Neuronal stem cell (in vitro differentiated cells): ENCODE measurements around the gene RNF180.

Source experiments
- DNase-seq: peaks from one replicate; pipeline ENCODE4 v3.0.0-alpha.2; 2013; ENCODE audit warnings: low spot score
- H2AFZ ChIP-seq: one replicate; pipeline ENCODE4 v1.6.1; 2013; ENCODE audit warnings: mild to moderate bottlenecking, low read length, inconsistent platforms
- H2AK5ac ChIP-seq: 2 replicates; pipeline ENCODE4 v1.6.1; 2013; ENCODE audit warnings: low read depth, mild to moderate bottlenecking, inconsistent platforms, low read length, moderate library complexity, mixed read lengths
- H2BK120ac ChIP-seq: 2 replicates; pipeline ENCODE4 v1.6.1; 2013; ENCODE audit warnings: low read depth, mild to moderate bottlenecking, inconsistent platforms, low read length, moderate library complexity, mixed read lengths
- H2BK12ac ChIP-seq: one replicate; pipeline ENCODE4 v1.6.1; 2013; ENCODE audit warnings: low read length, inconsistent platforms
- H2BK15ac ChIP-seq: 2 replicates; pipeline ENCODE4 v1.6.1; 2013; ENCODE audit warnings: mild to moderate bottlenecking, low read length, inconsistent platforms, mixed read lengths
- H2BK5ac ChIP-seq: one replicate; pipeline ENCODE4 v1.6.1; 2013; ENCODE audit warnings: inconsistent platforms, mild to moderate bottlenecking, low read length, moderate library complexity
- H3K14ac ChIP-seq: one replicate; pipeline ENCODE4 v1.6.1; 2013; ENCODE audit warnings: low read length, inconsistent platforms
- H3K18ac ChIP-seq: 2 replicates; pipeline ENCODE4 v1.6.1; 2013; ENCODE audit warnings: low read length, inconsistent platforms
- H3K23ac ChIP-seq: 2 replicates; pipeline ENCODE4 v1.6.1; 2013; ENCODE audit warnings: low read depth, mild to moderate bottlenecking, mixed read lengths, low read length, inconsistent platforms; ENCODE audit not compliant: poor library complexity
- H3K27ac ChIP-seq: replicated peaks from 3 replicates; pipeline ENCODE4 v1.5.1; 2013; ENCODE audit warnings: low read length, inconsistent platforms
- H3K27me3 ChIP-seq, 3 experiments: 2 replicates each; pipeline ENCODE4 v1.6.1; 2013; ENCODE audit warnings: low read length in 3 of 3, mild to moderate bottlenecking in 2 of 3, inconsistent platforms in 1 of 3, low read depth in 1 of 3, mixed read lengths in 1 of 3, moderate library complexity in 1 of 3; ENCODE audit not compliant: control insufficient read depth in 3 of 3, insufficient read depth in 3 of 3
- H3K36me3 ChIP-seq, 2 donors: replicated peaks in 1 of 2; 2 replicates each; pipeline ENCODE4 v1.6.1; 2013; ENCODE audit warnings: low read length in 2 of 2; ENCODE audit not compliant: control insufficient read depth in 2 of 2, insufficient read depth in 2 of 2
- H3K4ac ChIP-seq: 2 replicates; pipeline ENCODE4 v1.6.1; 2013; ENCODE audit warnings: inconsistent platforms, mild to moderate bottlenecking, low read length, moderate library complexity
- H3K4me1 ChIP-seq, 2 donors: 1 replicate in 1 of 2; 2 replicates in 1 of 2; pipeline ENCODE4 v1.6.1; 2013; ENCODE audit warnings: low read length in 2 of 2, low read depth in 1 of 2; ENCODE audit not compliant: control insufficient read depth in 2 of 2, insufficient read depth in 1 of 2
- H3K4me2 ChIP-seq: one replicate; pipeline ENCODE4 v1.6.1; 2013; ENCODE audit warnings: mild to moderate bottlenecking, low read length, inconsistent platforms; ENCODE audit not compliant: insufficient read depth, poor library complexity, severe bottlenecking
- H3K4me3 ChIP-seq, 2 donors: 2 replicates each; pipeline ENCODE4 v1.5.1; 2013; ENCODE audit warnings: low read length in 2 of 2, mild to moderate bottlenecking in 2 of 2, inconsistent platforms in 1 of 2, moderate library complexity in 1 of 2
- H3K79me1 ChIP-seq: one replicate; pipeline ENCODE4 v1.6.1; 2013; ENCODE audit warnings: low read depth, mild to moderate bottlenecking, inconsistent platforms, low read length, moderate library complexity
- H3K9ac ChIP-seq: one replicate; pipeline ENCODE4 v1.6.1; 2013; ENCODE audit warnings: mild to moderate bottlenecking, low read depth, low read length, inconsistent platforms; ENCODE audit not compliant: poor library complexity
- H3K9me3 ChIP-seq, 2 donors: replicated peaks in 1 of 2; 2 replicates each; pipeline versions ENCODE3 to v1.6.1; 2013; ENCODE audit warnings: low read length in 2 of 2, mild to moderate bottlenecking in 2 of 2, inconsistent platforms in 1 of 2, low read depth in 1 of 2, mixed read lengths in 1 of 2, moderate library complexity in 1 of 2; ENCODE audit not compliant: control insufficient read depth in 2 of 2, insufficient read depth in 1 of 2
- H4K8ac ChIP-seq: one replicate; pipeline ENCODE4 v1.6.1; 2013; ENCODE audit warnings: low read depth, mild to moderate bottlenecking, inconsistent platforms, low read length, moderate library complexity
- H4K91ac ChIP-seq: one replicate; pipeline ENCODE4 v1.6.1; 2013; ENCODE audit warnings: low read length, low read depth, mild to moderate bottlenecking, inconsistent platforms; ENCODE audit not compliant: poor library complexity
- WGBS, 2 donors: extraction: QIAGEN DNeasy Blood & Tissue Kit; methylation state at CpG; one replicate each; pipeline ENCODE4 v1.1.7; 2013; ENCODE audit warnings: missing lambda C conversion rate in 2 of 2, mixed read lengths in 1 of 2; ENCODE audit not compliant: insufficient read length in 2 of 2, insufficient replicate concordance in 1 of 2; ENCODE audit errors: extremely low coverage in 2 of 2; 5-methylcytosine and 5-hydroxymethylcytosine counted together

Gene RNF180

DNA sequence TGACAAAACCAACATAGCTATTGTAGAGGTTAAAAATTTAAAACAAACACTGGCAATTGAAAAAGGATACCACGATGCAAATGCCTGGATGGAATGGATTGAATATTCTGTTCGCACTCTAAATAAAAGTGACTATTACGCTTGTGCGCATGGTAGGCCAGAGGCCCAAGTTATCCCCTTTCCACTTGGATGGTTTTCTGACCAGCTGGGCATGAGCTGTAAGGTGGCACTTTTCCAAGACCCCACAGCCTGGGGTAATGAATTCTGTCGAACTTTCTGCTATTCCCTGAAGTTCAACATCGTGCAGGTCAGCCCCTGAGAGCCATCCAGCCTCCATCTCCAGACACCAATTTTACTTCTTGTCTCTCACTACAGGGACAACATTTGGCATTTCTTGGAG lies 5.4 kb upstream of the RNF180 start:
- no peak overlapping the region for H2BK120ac ChIP-seq
- H3K4me3 ChIP-seq = no peak overlapping the region
- H3K27ac ChIP-seq = no peak overlapping the region

DNA sequence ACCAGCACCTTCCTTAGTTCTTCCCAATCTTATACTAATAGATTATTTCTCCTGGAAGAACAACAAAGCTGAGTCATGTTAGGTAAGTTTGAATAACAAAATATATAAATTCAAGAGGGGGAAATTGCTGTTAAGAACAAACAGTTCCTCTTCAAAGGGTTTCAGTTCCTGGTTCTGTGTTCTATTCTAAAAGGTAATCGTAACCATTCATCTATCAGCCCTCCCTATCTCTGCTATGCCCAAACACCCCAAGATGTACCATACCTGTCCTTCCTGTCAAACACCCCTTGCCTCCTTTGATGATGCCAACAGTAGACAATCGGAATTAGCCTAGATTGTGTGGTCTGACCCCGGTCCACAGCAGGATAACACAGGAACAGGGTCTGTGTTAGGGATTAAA lies 4.2 kb upstream of the RNF180 start:
- no peak for DNase-seq
- Histone ChIP-seq H2BK12ac (no peak overlapping the region), H3K4me1 (peaks cover 0 to 1% of the 10 kb centered on the region in 2 donors), H3K79me1 (no peaks in the 10 kb centered on the region), H2AFZ (no peak overlapping the region), H3K9ac (no peak overlapping the region), H2BK15ac (no peak overlapping the region), H3K4me3 (no peak overlapping the region), H3K14ac (no peak overlapping the region), H3K27me3 (peaks cover 0 to 63% (median 13%) of the 10 kb centered on the region in 3 experiments), H2BK5ac (no peak overlapping the region), H2BK120ac (no peak overlapping the region), H3K27ac (no peak overlapping the region), H3K36me3 (no peaks in the 10 kb centered on the region), H3K4me2 (no peak overlapping the region), H3K4ac (no peak overlapping the region), H4K91ac (no peak overlapping the region), H3K18ac (no peak overlapping the region), H4K8ac (no peak overlapping the region), H3K9me3 (no peaks in the 10 kb centered on the region), H3K23ac (no peak overlapping the region), H2AK5ac (no peak overlapping the region)
- no CpG with 5 or more reads among the region's 3 CpGs for WGBS, 2 donors

More for the DNA sequence above, 5.4 kb upstream of the RNF180 start:
- H3K14ac ChIP-seq = no peak overlapping the region
- WGBS, 2 donors = no CpG with 5 or more reads among the region's 6 CpGs
- H2BK15ac ChIP-seq = no peak overlapping the region
- no peak overlapping the region for H3K9ac ChIP-seq
- no peaks in the 10 kb centered on the region for H3K79me1 ChIP-seq
- no peak overlapping the region for H2BK12ac ChIP-seq
- no peak overlapping the region for H2AFZ ChIP-seq
- H2BK5ac ChIP-seq = no peak overlapping the region
- H3K18ac ChIP-seq = no peak overlapping the region
- H4K91ac ChIP-seq = no peak overlapping the region
- H3K36me3 ChIP-seq = no peaks in the 10 kb centered on the region
- no peak overlapping the region for H3K4me2 ChIP-seq
- H2AK5ac ChIP-seq = no peak overlapping the region
- H3K4ac ChIP-seq = no peak overlapping the region
- H3K9me3 ChIP-seq = no peaks in the 10 kb centered on the region
- peaks cover 0 to 3% of the 10 kb centered on the region in 2 donors for H3K4me1 ChIP-seq
- peaks cover 0 to 51% (median 5%) of the 10 kb centered on the region in 3 experiments for H3K27me3 ChIP-seq
- DNase-seq = no peak
- no peak overlapping the region for H4K8ac ChIP-seq
- no peak overlapping the region for H3K23ac ChIP-seq

DNA sequence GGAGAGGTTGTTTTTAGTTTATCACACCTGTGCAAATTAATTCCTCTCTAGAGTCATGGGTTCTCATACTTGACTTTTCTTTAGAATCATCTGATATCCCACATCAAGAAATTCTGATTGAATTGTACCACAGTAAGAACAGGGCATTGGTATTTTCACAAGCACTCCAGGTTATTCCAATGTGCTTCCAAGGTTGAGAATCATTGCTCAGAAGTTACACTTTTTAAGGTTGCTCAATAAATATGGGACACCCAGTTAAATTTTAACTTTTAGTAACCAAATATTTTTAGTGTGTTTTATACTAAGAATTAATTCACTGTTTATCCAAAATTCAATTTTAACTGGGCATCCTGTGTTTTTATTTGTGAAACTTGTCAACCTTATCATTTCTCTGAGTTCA lies 2.5 kb upstream of the RNF180 start:
- H2AK5ac ChIP-seq = no peak overlapping the region
- no peak overlapping the region for H2BK120ac ChIP-seq
- H3K27me3 ChIP-seq = peaks cover 0 to 78% (median 16%) of the 10 kb centered on the region in 3 experiments
- H3K4me3 ChIP-seq = no peak overlapping the region
- no peak overlapping the region for H3K14ac ChIP-seq
- H2AFZ ChIP-seq = no peak overlapping the region
- no peak overlapping the region for H4K8ac ChIP-seq
- no peak overlapping the region for H2BK15ac ChIP-seq
- H3K23ac ChIP-seq = no peak overlapping the region
- no peak overlapping the region for H4K91ac ChIP-seq
- no peak overlapping the region for H3K4ac ChIP-seq
- no peak overlapping the region for H3K27ac ChIP-seq
- H3K4me1 ChIP-seq = peaks cover 0 to 1% of the 10 kb centered on the region in 2 donors
- no peak overlapping the region for H3K18ac ChIP-seq
- H3K9me3 ChIP-seq = no peaks in the 10 kb centered on the region
- H2BK5ac ChIP-seq = no peak overlapping the region
- H3K79me1 ChIP-seq = no peaks in the 10 kb centered on the region
- DNase-seq = no peak
- H2BK12ac ChIP-seq = no peak overlapping the region
- no peaks in the 10 kb centered on the region for H3K36me3 ChIP-seq
- H3K9ac ChIP-seq = no peak overlapping the region
- no peak overlapping the region for H3K4me2 ChIP-seq

DNA sequence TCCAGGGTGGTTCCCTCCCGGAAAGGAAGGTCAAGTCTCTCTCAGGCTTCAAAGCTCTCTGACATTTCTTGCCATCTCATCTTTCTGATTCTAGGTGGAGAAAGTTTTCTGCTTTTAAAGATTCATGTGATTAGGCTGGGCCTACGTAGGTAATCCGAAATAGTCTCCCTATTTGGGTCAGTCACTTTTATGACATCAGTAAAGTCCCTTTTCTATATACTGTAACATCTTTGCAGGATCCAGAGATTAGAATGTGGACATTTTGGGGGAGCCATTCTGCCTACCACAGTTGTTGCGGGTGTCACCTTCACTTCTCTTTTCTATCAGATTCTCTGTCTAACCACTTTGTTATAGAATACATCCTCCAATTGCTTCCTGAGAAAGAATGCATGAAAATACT lies 1.9 kb upstream of the RNF180 start:
- Histone ChIP-seq H3K27me3 (peaks cover 0 to 77% (median 16%) of the 10 kb centered on the region in 3 experiments), H3K4me1 (peaks cover 0 to 1% of the 10 kb centered on the region in 2 donors), H3K4me3 (no peak overlapping the region), H2BK120ac (no peak overlapping the region), H4K8ac (no peak overlapping the region), H3K4me2 (no peak overlapping the region), H2BK5ac (no peak overlapping the region), H3K36me3 (no peaks in the 10 kb centered on the region), H2BK15ac (no peak overlapping the region), H3K79me1 (no peaks in the 10 kb centered on the region), H3K14ac (no peak overlapping the region), H4K91ac (no peak overlapping the region), H3K18ac (no peak overlapping the region), H3K9me3 (no peaks in the 10 kb centered on the region), H3K4ac (no peak overlapping the region), H3K9ac (no peak overlapping the region), H2AFZ (no peak overlapping the region), H2BK12ac (no peak overlapping the region), H2AK5ac (no peak overlapping the region), H3K23ac (no peak overlapping the region), H3K27ac (no peak overlapping the region)
- no CpG with 5 or more reads among the region's 4 CpGs for WGBS, 2 donors
- no peak for DNase-seq
